ENCODE results near the gene GPR132. TPM values are rescaled to one million over a fixed set of nuclear protein-coding genes. Genes with fewer than 3 reads are reported as not detected.

GPR132 gene
- total and polyA plus RNA-seq, 2 of the 8 experiments (the other 6 are each of a cell fraction or from before 2014, with no cell fraction given), result 0.11 TPM; not detected in 1

DNA sequence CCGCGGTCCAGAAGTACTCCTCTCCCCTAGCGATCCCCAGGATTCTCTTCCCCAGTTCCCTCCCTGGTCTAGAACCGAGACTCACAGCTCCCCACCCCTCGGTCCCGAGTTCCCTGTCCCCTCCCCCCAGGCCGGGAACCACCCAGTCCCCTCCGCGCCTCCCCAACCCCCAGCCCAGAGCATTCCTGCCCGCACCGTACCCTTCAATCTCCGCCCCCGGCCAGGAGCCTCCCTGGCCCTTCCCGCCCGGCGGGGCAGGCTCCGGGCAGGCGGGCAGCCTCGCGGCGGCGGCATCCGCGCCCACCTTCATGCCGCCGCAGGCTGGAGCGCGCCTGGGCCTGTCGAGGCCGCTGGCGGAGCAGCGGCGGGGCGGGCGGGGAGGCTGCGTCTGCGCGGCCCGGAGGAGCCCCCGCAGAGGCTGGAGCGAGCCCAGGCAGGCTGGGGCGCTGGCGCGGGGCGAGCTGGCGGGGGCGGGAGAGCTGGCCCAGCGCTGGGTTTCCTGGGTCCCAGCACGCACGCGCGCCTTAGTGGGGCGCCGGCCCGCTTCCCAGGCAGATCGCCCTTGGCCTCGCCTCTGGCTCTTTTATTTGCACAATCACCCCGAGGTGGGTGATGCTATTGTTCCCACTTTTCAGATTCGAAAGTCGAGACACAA, 22.2 kb upstream of the GPR132 start (continued):
- TF ChIP-seq SIX5 (IDR thresholded peaks at IDR 0.05; ENCODE audit: low read depth, low read length), result no peak
- no peak for TF ChIP-seq BCL11A (IDR thresholded peaks at IDR 0.05; ENCODE audit: low read depth in 2 of 2, low read length in 2 of 2)

Data from H1 (cell line).